Tibial nerve (tissue), 4 donors: ENCODE data around the gene MT3. TPM values are rescaled to one million over a fixed set of nuclear protein-coding genes. Genes with fewer than 3 reads are reported as not detected.
A peak's percentile ranks its signal among the peaks of the same experiment; 100 is the strongest.

Experiments
- DNase-seq, 2 donors: peaks; one replicate each; pipeline ENCODE4 v3.0.0-alpha.2; 2019; ENCODE audit warnings: low spot score in 2 of 2
- H3K27ac ChIP-seq, 4 donors: fragments of 200-600 bp; sonication (generic) in 3 of 4; one replicate each; pipeline ENCODE4 v1.5.1; 2017 to 2019; ENCODE audit warnings: mild to moderate bottlenecking in 1 of 4
- H3K27me3 ChIP-seq, 2 donors: fragments of 200-600 bp; sonication (generic) in 1 of 2; one replicate each; pipeline versions ENCODE4 v1.5.1 to v1.6.0; 2017 to 2019
- H3K36me3 ChIP-seq, 3 donors: fragments of 200-600 bp; sonication (generic); one replicate each; pipeline ENCODE4 v1.5.1; 2018 to 2019
- H3K4me1 ChIP-seq, 4 donors: fragments of 200-600 bp; sonication (generic) in 3 of 4; one replicate each; pipeline ENCODE4 v1.5.1; 2017 to 2019
- H3K4me3 ChIP-seq, 4 donors: fragments of 200-600 bp; sonication (generic) in 3 of 4; one replicate each; pipeline ENCODE4 v1.5.1; 2017 to 2019; ENCODE audit warnings: mild to moderate bottlenecking in 1 of 4, moderate library complexity in 1 of 4
- H3K9me3 ChIP-seq, 4 donors: fragments of 200-600 bp; sonication (generic) in 3 of 4; one replicate each; pipeline ENCODE4 v1.5.1; 2017 to 2019
- EP300 ChIP-seq, 2 donors: sonication (generic); formaldehyde crosslinking; IDR thresholded peaks; one replicate each; pipeline ENCODE4 v1.6.1; 2017; ENCODE audit warnings: antibody characterized with exemption in 2 of 2, mild to moderate bottlenecking in 1 of 2
- POLR2A ChIP-seq, 2 donors: fragments of 450-650 bp; IDR thresholded peaks; one replicate each; pipeline ENCODE4 v1.6.1; 2017; ENCODE audit warnings: antibody characterized with exemption in 2 of 2, mild to moderate bottlenecking in 2 of 2, moderate library complexity in 2 of 2
- WGBS, 2 donors: methylation state at CpG; one replicate each; pipeline ENCODE4 v1.1.5; 2018; 5-methylcytosine and 5-hydroxymethylcytosine counted together
- total RNA-seq, 4 donors: library from RNA; depleted of rRNA; stranded (reverse); fragments of >200 nt; gene quantifications; one replicate each; pipeline ENCODE4 v1.1.0, GENCODE V29; 2016
- TF ChIP-seq, protein P1 (sequence below), 5 experiments: fragments of 200-600 bp in 3 of 5; fragments of 450-650 bp in 2 of 5; sonication (generic) in 3 of 5; IDR thresholded peaks; one replicate each; pipeline ENCODE4 v1.5.1; 2016 to 2019; ENCODE audit warnings: antibody characterized with exemption in 5 of 5, mild to moderate bottlenecking in 3 of 5, moderate library complexity in 2 of 5

Gene MT3
- total RNA-seq, 4 donors from 2014 or later: 92.4 to 291 (median 156) TPM

DNA sequence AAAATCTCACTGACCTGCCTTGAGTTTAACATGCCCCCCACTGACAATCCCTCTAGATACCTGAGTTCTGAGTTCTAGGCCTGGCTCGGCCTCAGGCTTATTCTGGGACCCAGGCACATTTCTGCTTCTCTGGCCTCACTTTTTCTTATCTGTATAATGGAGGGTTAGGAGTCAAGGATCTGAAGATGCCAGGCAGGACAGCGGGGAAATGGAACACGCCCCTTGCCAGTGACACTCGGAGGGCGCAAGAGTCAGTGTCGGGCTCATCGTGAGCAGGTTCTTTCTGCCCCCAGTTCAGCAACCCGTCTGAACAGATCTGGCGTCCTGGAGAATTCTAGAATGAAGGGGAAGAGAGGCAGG lies 567 bp upstream of the MT3 start:
- H3K4me1 ChIP-seq: peaks cover 0 to 22% (median 4%) of the 10 kb centered on the region in 4 donors
- H3K27me3 ChIP-seq: peaks cover 0 to 26% of the 10 kb centered on the region in 2 donors
- no peaks in the 10 kb centered on the region for H3K36me3 ChIP-seq
- peak overlapping the region; percentile 33 to 65 (median 36) for H3K4me3 ChIP-seq
- TF ChIP-seq POLR2A (IDR thresholded peaks at IDR 0.05) (no peak), EP300 (IDR thresholded peaks at IDR 0.05) (no peak)
- TF ChIP-seq, protein P1, sequence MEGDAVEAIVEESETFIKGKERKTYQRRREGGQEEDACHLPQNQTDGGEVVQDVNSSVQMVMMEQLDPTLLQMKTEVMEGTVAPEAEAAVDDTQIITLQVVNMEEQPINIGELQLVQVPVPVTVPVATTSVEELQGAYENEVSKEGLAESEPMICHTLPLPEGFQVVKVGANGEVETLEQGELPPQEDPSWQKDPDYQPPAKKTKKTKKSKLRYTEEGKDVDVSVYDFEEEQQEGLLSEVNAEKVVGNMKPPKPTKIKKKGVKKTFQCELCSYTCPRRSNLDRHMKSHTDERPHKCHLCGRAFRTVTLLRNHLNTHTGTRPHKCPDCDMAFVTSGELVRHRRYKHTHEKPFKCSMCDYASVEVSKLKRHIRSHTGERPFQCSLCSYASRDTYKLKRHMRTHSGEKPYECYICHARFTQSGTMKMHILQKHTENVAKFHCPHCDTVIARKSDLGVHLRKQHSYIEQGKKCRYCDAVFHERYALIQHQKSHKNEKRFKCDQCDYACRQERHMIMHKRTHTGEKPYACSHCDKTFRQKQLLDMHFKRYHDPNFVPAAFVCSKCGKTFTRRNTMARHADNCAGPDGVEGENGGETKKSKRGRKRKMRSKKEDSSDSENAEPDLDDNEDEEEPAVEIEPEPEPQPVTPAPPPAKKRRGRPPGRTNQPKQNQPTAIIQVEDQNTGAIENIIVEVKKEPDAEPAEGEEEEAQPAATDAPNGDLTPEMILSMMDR (IDR thresholded peaks at IDR 0.05): no peak
- H3K27ac ChIP-seq: peak overlapping the region; percentile 61 to 87 (median 68)
- 30 to 42% methylated on average over 9 of the region's 9 CpGs for WGBS, 2 donors
- DNase-seq: no peak
- no peaks in the 10 kb centered on the region for H3K9me3 ChIP-seq

- no peak for DNase-seq
- no peaks in the 10 kb centered on the region for H3K36me3 ChIP-seq
- no peaks in the 10 kb centered on the region for H3K9me3 ChIP-seq
- 53% methylated on average over 4 of the region's 4 CpGs for WGBS, 2 donors
- peaks cover 0 to 26% of the 10 kb centered on the region in 2 donors for H3K27me3 ChIP-seq
- H3K27ac ChIP-seq: peak overlapping the region in 1 of 4 donors; percentile 87
- H3K4me3 ChIP-seq: no peak overlapping the region
- peaks cover 0 to 22% (median 4%) of the 10 kb centered on the region in 4 donors for H3K4me1 ChIP-seq
- TF ChIP-seq EP300 (IDR thresholded peaks at IDR 0.05) (no peak), POLR2A (IDR thresholded peaks at IDR 0.05) (no peak)
- TF ChIP-seq, protein P1 (IDR thresholded peaks at IDR 0.05): no peak
Observed at GRCh38 chr16:56591377-56592060, 2.2 kb downstream of the MT3 start.

- Histone ChIP-seq H3K27ac (no peak overlapping the region), H3K36me3 (no peaks in the 10 kb centered on the region), H3K4me3 (no peak overlapping the region), H3K4me1 (peaks cover 0 to 21% (median 4%) of the 10 kb centered on the region in 4 donors), H3K9me3 (no peaks in the 10 kb centered on the region), H3K27me3 (peaks cover 0 to 14% of the 10 kb centered on the region in 2 donors)
- WGBS, 2 donors: 76 to 94% methylated on average over 6 of the region's 6 CpGs
- no peak for DNase-seq
- TF ChIP-seq EP300 (IDR thresholded peaks at IDR 0.05) (no peak), POLR2A (IDR thresholded peaks at IDR 0.05) (no peak)
- TF ChIP-seq, protein P1 (IDR thresholded peaks at IDR 0.05): no peak
Observed at GRCh38 chr16:56593573-56594291, 4.4 kb downstream of the MT3 start.

DNA sequence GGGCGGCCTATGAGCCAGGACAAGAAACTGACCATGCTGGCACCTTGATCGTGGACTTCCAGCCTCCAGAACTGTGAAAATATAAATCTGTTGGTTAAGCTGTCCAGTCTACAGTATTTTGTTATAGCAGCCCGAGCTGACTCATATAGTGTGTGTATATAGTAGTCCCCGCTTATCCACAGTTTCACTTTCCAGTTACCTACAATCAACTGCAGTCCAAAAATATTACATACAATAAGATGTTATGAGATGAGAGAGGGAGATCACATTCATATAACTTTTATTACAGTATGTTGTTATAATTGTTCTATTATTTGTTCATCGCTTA lies 4.9 kb downstream of the MT3 start:
- Histone ChIP-seq H3K27ac (no peak overlapping the region), H3K4me1 (peaks cover 0 to 16% (median 2%) of the 10 kb centered on the region in 4 donors), H3K27me3 (peaks cover 0 to 11% of the 10 kb centered on the region in 2 donors), H3K4me3 (no peak overlapping the region), H3K9me3 (no peaks in the 10 kb centered on the region), H3K36me3 (no peaks in the 10 kb centered on the region)
- 94 to 96% methylated on average over 5 of the region's 5 CpGs for WGBS, 2 donors
- TF ChIP-seq, protein P1 (IDR thresholded peaks at IDR 0.05): no peak
- TF ChIP-seq POLR2A (IDR thresholded peaks at IDR 0.05) (no peak), EP300 (IDR thresholded peaks at IDR 0.05) (no peak)
- no peak for DNase-seq

DNA sequence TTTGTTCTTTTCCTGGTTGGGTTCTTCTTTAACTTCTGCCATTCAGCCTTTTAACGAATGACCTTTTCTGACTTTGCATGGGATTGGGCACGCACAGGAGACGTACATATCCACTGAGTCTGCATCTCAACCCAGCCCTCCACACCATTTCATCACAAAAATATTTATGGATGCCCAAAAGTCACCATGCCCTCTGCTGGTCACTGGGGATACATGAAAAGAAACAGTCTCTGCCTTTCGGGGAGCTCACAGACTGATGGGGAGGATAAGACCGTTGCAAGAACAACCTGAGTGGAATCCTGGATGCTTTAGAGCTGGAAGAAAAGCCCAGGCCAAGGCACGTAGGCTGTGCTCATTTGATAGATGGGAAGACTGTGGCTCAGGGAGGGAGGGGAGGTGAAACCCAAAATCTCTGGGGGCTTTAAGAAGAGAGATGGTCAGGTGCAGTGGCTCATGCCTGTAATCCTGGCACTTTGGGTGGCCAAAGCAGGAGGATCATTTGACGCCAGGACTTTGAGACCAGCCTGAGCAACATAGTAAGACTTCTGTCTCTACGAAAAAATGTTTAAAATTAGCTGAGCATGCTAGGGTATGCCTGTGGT lies 11.2 kb downstream of the MT3 start:
- Histone ChIP-seq H3K36me3 (no peaks in the 10 kb centered on the region), H3K27ac (peak overlapping the region in 2 of 4 donors; percentile 32 to 52), H3K4me3 (no peak overlapping the region), H3K9me3 (no peaks in the 10 kb centered on the region), H3K27me3 (no peaks in the 10 kb centered on the region), H3K4me1 (peaks cover 0 to 3% (median 0%) of the 10 kb centered on the region in 4 donors)
- TF ChIP-seq EP300 (IDR thresholded peaks at IDR 0.05) (peak in 1 of 2 donors; percentile 59), POLR2A (IDR thresholded peaks at IDR 0.05) (no peak)
- TF ChIP-seq, protein P1 (IDR thresholded peaks at IDR 0.05): peak; percentile 50 to 75 (median 68)
- DNase-seq: peak in 1 of 2 donors; percentile 49
- 31% methylated on average over 8 of the region's 8 CpGs for WGBS, 2 donors
